Loucy (cell line): ENCODE data around the gene HFE.

ENCODE experiments used
- EZH2phosphoT487 ChIP-seq: fragments of 200-600 bp; IDR thresholded peaks from 2 replicates; pipeline ENCODE4 v1.6.1; 2018; ENCODE audit warnings: antibody characterized with exemption, mild to moderate bottlenecking, moderate library complexity, borderline replicate concordance
- TF ChIP-seq, protein P1 (sequence below): fragments of 200-600 bp; sonication (generic); conservative IDR thresholded peaks from 2 replicates; pipeline ENCODE4 v1.5.1; 2014; ENCODE audit warnings: mild to moderate bottlenecking, antibody characterized with exemption, low read length

DNA sequence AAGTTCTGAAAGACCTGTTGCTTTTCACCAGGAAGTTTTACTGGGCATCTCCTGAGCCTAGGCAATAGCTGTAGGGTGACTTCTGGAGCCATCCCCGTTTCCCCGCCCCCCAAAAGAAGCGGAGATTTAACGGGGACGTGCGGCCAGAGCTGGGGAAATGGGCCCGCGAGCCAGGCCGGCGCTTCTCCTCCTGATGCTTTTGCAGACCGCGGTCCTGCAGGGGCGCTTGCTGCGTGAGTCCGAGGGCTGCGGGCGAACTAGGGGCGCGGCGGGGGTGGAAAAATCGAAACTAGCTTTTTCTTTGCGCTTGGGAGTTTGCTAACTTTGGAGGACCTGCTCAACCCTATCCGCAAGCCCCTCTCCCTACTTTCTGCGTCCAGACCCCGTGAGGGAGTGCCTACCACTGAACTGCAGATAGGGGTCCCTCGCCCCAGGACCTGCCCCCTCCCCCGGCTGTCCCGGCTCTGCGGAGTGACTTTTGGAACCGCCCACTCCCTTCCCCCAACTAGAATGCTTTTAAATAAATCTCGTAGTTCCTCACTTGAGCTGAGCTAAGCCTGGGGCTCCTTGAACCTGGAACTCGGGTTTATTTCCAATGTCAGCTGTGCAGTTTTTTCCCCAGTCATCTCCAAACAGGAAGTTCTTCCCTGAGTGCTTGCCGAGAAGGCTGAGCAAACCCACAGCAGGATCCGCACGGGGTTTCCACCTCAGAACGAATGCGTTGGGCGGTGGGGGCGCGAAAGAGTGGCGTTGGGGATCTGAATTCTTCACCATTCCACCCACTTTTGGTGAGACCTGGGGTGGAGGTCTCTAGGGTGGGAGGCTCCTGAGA is at the start of gene HFE:
- TF ChIP-seq, protein P1, sequence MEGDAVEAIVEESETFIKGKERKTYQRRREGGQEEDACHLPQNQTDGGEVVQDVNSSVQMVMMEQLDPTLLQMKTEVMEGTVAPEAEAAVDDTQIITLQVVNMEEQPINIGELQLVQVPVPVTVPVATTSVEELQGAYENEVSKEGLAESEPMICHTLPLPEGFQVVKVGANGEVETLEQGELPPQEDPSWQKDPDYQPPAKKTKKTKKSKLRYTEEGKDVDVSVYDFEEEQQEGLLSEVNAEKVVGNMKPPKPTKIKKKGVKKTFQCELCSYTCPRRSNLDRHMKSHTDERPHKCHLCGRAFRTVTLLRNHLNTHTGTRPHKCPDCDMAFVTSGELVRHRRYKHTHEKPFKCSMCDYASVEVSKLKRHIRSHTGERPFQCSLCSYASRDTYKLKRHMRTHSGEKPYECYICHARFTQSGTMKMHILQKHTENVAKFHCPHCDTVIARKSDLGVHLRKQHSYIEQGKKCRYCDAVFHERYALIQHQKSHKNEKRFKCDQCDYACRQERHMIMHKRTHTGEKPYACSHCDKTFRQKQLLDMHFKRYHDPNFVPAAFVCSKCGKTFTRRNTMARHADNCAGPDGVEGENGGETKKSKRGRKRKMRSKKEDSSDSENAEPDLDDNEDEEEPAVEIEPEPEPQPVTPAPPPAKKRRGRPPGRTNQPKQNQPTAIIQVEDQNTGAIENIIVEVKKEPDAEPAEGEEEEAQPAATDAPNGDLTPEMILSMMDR = no peak
- TF ChIP-seq EZH2phosphoT487 = no peak
